ENCODE results near the gene DST.

Gene DST

GRCh38 chr6:56437171-56437900 lies 205.4 kb downstream of the DST start:
- no peaks in the 10 kb centered on the region for H3K27me3 ChIP-seq
- no peaks in the 10 kb centered on the region for H3K36me3 ChIP-seq
- TF ChIP-seq CTCF (IDR thresholded peaks at IDR 0.05; ENCODE audit: low read depth, low read length), result no peak
- no peak for DNase-seq
- H3K4me1 ChIP-seq, result no peaks in the 10 kb centered on the region
- H3K9me3 ChIP-seq, result no peaks in the 10 kb centered on the region
- H3K4me3 ChIP-seq (ENCODE audit: low read depth, low read length), result no peak overlapping the region

GRCh38 chr6:56435754-56436153 lies 206.9 kb downstream of the DST start:
- no peaks in the 10 kb centered on the region for H3K4me1 ChIP-seq
- H3K27me3 ChIP-seq, result no peaks in the 10 kb centered on the region
- H3K9me3 ChIP-seq, result no peaks in the 10 kb centered on the region
- no peak for DNase-seq
- H3K4me3 ChIP-seq (ENCODE audit: low read depth, low read length), result no peak overlapping the region
- H3K36me3 ChIP-seq, result no peaks in the 10 kb centered on the region
- TF ChIP-seq CTCF (IDR thresholded peaks at IDR 0.05; ENCODE audit: low read depth, low read length), result no peak

- DNase-seq, result no peak
- H3K27me3 ChIP-seq, result no peaks in the 10 kb centered on the region
- no peaks in the 10 kb centered on the region for H3K9me3 ChIP-seq
- no peaks in the 10 kb centered on the region for H3K36me3 ChIP-seq
- TF ChIP-seq CTCF (IDR thresholded peaks at IDR 0.05; ENCODE audit: low read depth, low read length), result no peak
- no peaks in the 10 kb centered on the region for H3K4me1 ChIP-seq
- no peak overlapping the region for H3K4me3 ChIP-seq (ENCODE audit: low read depth, low read length)
Measured at GRCh38 chr6:56435326-56435725, 207.4 kb downstream of the DST start.

GRCh38 chr6:56434606-56435005 lies 208.1 kb downstream of the DST start:
- no peaks in the 10 kb centered on the region for H3K36me3 ChIP-seq
- no peak for DNase-seq
- no peak overlapping the region for H3K4me3 ChIP-seq (ENCODE audit: low read depth, low read length)
- no peaks in the 10 kb centered on the region for H3K27me3 ChIP-seq
- no peaks in the 10 kb centered on the region for H3K4me1 ChIP-seq
- no peaks in the 10 kb centered on the region for H3K9me3 ChIP-seq
- no peak for TF ChIP-seq CTCF (IDR thresholded peaks at IDR 0.05; ENCODE audit: low read depth, low read length)

- TF ChIP-seq CTCF (IDR thresholded peaks at IDR 0.05; ENCODE audit: low read depth, low read length), result no peak
- no peaks in the 10 kb centered on the region for H3K4me1 ChIP-seq
- no peak for DNase-seq
- H3K27me3 ChIP-seq, result no peaks in the 10 kb centered on the region
- H3K9me3 ChIP-seq, result no peaks in the 10 kb centered on the region
- no peaks in the 10 kb centered on the region for H3K36me3 ChIP-seq
- no peak overlapping the region for H3K4me3 ChIP-seq (ENCODE audit: low read depth, low read length)
Measured at GRCh38 chr6:56433119-56433518, 209.6 kb downstream of the DST start.

- no peaks in the 10 kb centered on the region for H3K36me3 ChIP-seq
- H3K4me1 ChIP-seq, result no peaks in the 10 kb centered on the region
- no peaks in the 10 kb centered on the region for H3K27me3 ChIP-seq
- no peak for DNase-seq
- no peak for TF ChIP-seq CTCF (IDR thresholded peaks at IDR 0.05; ENCODE audit: low read depth, low read length)
- no peak overlapping the region for H3K4me3 ChIP-seq (ENCODE audit: low read depth, low read length)
- no peaks in the 10 kb centered on the region for H3K9me3 ChIP-seq
Measured at GRCh38 chr6:56432194-56432593, 210.5 kb downstream of the DST start.
